Erythroblast (primary cell): ENCODE results near the gene FEM1C.

Experiments
- DNase-seq, 2 experiments: peaks; one replicate each; lab custom pipeline; 2025; lab: John Stamatoyannopoulos, UW
- GATA1 ChIP-seq: IDR thresholded peaks from 2 replicates; pipeline ENCODE4 v1.6.1; 2011; ENCODE audit warnings: low read depth, mild to moderate bottlenecking, control low read depth, low read length, moderate library complexity
- POLR2A ChIP-seq: IDR thresholded peaks from 2 replicates; pipeline ENCODE4 v1.6.1; 2011; ENCODE audit warnings: mild to moderate bottlenecking, low read length

FEM1C gene

GRCh38 chr5:115516372-115516771 is 28.2 kb downstream of the FEM1C start:
- DNase-seq = no peak
- TF ChIP-seq GATA1 = no peak
- TF ChIP-seq POLR2A = no peak

- no peak for DNase-seq
- TF ChIP-seq POLR2A = no peak
- no peak for TF ChIP-seq GATA1
Measured at GRCh38 chr5:115514220-115514619, 30.4 kb downstream of the FEM1C start.

GRCh38 chr5:115511632-115512031 is 32.9 kb downstream of the FEM1C start:
- DNase-seq = no peak
- TF ChIP-seq GATA1 = no peak
- no peak for TF ChIP-seq POLR2A

- DNase-seq = no peak
- no peak for TF ChIP-seq GATA1
- no peak for TF ChIP-seq POLR2A
Measured at GRCh38 chr5:115510145-115510645, 34.4 kb downstream of the FEM1C start.

GRCh38 chr5:115509547-115509946 is 35.0 kb downstream of the FEM1C start:
- DNase-seq = no peak
- TF ChIP-seq GATA1 = no peak
- no peak for TF ChIP-seq POLR2A

- DNase-seq = no peak
- TF ChIP-seq GATA1 = no peak
- TF ChIP-seq POLR2A = no peak
Measured at GRCh38 chr5:115507681-115508080, 36.9 kb downstream of the FEM1C start.

- no peak for TF ChIP-seq GATA1
- no peak for TF ChIP-seq POLR2A
Measured at GRCh38 chr5:115503420-115503819, 41.2 kb downstream of the FEM1C start.

GRCh38 chr5:115501464-115502210 is 42.9 kb downstream of the FEM1C start:
- no peak for DNase-seq
- TF ChIP-seq POLR2A (no peak), GATA1 (no peak)

More at GRCh38 chr5:115503420-115503819, 41.2 kb downstream of the FEM1C start:
- no peak for DNase-seq

- no peak for DNase-seq
- no peak for TF ChIP-seq POLR2A
- no peak for TF ChIP-seq GATA1
Measured at GRCh38 chr5:115500225-115500624, 44.4 kb downstream of the FEM1C start.

GRCh38 chr5:115496936-115497576 is 47.5 kb downstream of the FEM1C start:
- peak; percentile 43 to 73 for DNase-seq
- no peak for TF ChIP-seq GATA1
- TF ChIP-seq POLR2A = no peak

GRCh38 chr5:115494570-115495289 is 49.8 kb downstream of the FEM1C start:
- no peak for DNase-seq
- TF ChIP-seq POLR2A (no peak), GATA1 (no peak)

- DNase-seq = no peak
- no peak for TF ChIP-seq POLR2A
- TF ChIP-seq GATA1 = no peak
Measured at GRCh38 chr5:115490596-115490995, 54.0 kb downstream of the FEM1C start.

- no peak for DNase-seq
- TF ChIP-seq POLR2A = no peak
- no peak for TF ChIP-seq GATA1
Measured at GRCh38 chr5:115489733-115490132, 54.8 kb downstream of the FEM1C start.

GRCh38 chr5:115487756-115488155 is 56.8 kb downstream of the FEM1C start:
- DNase-seq = no peak
- TF ChIP-seq GATA1 = no peak
- no peak for TF ChIP-seq POLR2A
